Tibial nerve (tissue), 4 donors: ENCODE data around the gene RANBP10.

Experiments
- CTCF ChIP-seq, 5 experiments: fragments of 200-600 bp in 3 of 5; fragments of 450-650 bp in 2 of 5; sonication (generic) in 3 of 5; IDR thresholded peaks; one replicate each; pipeline ENCODE4 v1.5.1; 2016 to 2019; ENCODE audit warnings: antibody characterized with exemption in 5 of 5, mild to moderate bottlenecking in 3 of 5, moderate library complexity in 2 of 5
- EP300 ChIP-seq, 2 donors: sonication (generic); formaldehyde crosslinking; IDR thresholded peaks; one replicate each; pipeline ENCODE4 v1.6.1; 2017; ENCODE audit warnings: antibody characterized with exemption in 2 of 2, mild to moderate bottlenecking in 1 of 2
- POLR2A ChIP-seq, 2 donors: fragments of 450-650 bp; IDR thresholded peaks; one replicate each; pipeline ENCODE4 v1.6.1; 2017; ENCODE audit warnings: antibody characterized with exemption in 2 of 2, mild to moderate bottlenecking in 2 of 2, moderate library complexity in 2 of 2

- TF ChIP-seq CTCF (IDR thresholded peaks at IDR 0.05) (no peak), POLR2A (IDR thresholded peaks at IDR 0.05) (no peak), EP300 (IDR thresholded peaks at IDR 0.05) (no peak)
These were observed 1.4 kb downstream of the RANBP10 start for GRCh38 chr16:67804853-67805542.
